ENCODE data around the gene PPFIA3.

The PPFIA3 gene

GRCh38 chr19:49186108-49186507 is 66.8 kb downstream of the PPFIA3 start:
- DNase-seq: no peak

GRCh38 chr19:49188626-49189200 is 69.4 kb downstream of the PPFIA3 start:
- DNase-seq: no peak

- DNase-seq: no peak
Observed at GRCh38 chr19:49189259-49189658, 69.9 kb downstream of the PPFIA3 start.

- no peak for DNase-seq
Observed at GRCh38 chr19:49190781-49191180, 71.4 kb downstream of the PPFIA3 start.

- DNase-seq: no peak
Observed at GRCh38 chr19:49193822-49194394, 74.6 kb downstream of the PPFIA3 start.

GRCh38 chr19:49194408-49194807 is 75.1 kb downstream of the PPFIA3 start:
- DNase-seq: no peak

- no peak for DNase-seq
Observed at GRCh38 chr19:49196527-49197240, 77.3 kb downstream of the PPFIA3 start.

- peak; percentile 61 for DNase-seq
Observed at GRCh38 chr19:49200238-49200862, 81.0 kb downstream of the PPFIA3 start.

Data from activated CD4-positive, alpha-beta T cell treated with anti-CD3 and anti-CD28 coated beads for 48 hours (primary cell).